ENCODE results near the gene EML1.

DNA sequence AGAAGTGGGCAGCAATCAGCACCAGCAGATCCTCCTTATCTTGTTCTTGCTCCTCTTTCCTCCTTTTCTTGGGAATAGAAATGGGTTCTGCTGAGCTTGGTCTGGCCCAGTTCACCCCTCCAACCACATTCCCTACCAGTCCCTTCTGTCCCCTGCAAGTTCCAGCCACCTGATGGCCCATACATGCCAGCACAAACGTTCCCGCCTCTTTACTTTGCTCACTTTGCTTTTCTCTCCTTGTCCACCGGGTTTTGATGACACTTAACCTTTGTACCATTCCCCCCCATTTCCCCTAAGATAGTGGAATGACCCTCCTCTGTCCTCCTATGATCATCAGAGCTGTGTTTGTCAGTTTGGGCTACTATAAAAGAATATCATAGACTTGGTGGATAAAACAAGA lies 23.4 kb upstream of the EML1 start:
- TF ChIP-seq, protein P1, sequence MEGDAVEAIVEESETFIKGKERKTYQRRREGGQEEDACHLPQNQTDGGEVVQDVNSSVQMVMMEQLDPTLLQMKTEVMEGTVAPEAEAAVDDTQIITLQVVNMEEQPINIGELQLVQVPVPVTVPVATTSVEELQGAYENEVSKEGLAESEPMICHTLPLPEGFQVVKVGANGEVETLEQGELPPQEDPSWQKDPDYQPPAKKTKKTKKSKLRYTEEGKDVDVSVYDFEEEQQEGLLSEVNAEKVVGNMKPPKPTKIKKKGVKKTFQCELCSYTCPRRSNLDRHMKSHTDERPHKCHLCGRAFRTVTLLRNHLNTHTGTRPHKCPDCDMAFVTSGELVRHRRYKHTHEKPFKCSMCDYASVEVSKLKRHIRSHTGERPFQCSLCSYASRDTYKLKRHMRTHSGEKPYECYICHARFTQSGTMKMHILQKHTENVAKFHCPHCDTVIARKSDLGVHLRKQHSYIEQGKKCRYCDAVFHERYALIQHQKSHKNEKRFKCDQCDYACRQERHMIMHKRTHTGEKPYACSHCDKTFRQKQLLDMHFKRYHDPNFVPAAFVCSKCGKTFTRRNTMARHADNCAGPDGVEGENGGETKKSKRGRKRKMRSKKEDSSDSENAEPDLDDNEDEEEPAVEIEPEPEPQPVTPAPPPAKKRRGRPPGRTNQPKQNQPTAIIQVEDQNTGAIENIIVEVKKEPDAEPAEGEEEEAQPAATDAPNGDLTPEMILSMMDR (IDR thresholded peaks at IDR 0.05): no peak
- TF ChIP-seq POLR2A (IDR thresholded peaks at IDR 0.05): no peak

Measured in right lobe of liver (tissue), 4 donors.